ENCODE data around the gene HNRNPU.

HNRNPU gene

DNA sequence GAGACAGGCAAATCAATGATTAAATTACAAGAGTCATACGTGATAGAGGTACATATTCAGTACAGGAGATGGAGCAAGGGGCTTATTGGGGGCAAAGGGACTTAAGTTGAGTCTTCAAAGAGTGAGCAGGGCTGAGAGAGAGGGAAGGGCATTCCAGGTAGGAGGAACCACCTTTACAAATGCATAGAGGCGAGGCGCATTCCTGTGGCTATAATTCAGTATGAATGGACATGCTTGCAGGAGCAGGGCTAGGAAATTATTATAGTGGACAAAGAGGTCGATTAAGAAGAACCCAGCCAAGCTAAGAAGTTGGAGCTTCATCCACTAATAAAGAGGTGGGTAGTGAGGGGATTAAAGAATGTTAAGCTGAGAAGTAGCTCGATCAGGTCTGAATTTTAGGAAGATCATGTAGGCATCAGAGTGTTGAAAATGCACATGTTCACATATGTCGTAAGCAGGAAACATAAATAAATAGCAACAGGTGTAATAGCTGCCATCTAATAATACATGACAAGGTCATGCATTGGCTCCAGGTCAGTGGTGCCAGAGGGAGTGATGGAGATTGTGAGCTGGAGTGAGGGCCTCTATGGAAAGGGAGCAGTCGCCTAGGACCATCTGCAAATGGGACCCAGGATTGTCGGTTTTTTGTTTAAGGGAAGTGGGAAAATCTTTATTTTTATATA lies 12.0 kb upstream of the HNRNPU start:
- DNase-seq = no peak
- H3K27ac ChIP-seq = no peak overlapping the region
- TF ChIP-seq CTCF (IDR thresholded peaks at IDR 0.05) = no peak
- H3K4me1 ChIP-seq = no peaks in the 10 kb centered on the region
- H3K4me3 ChIP-seq = no peak overlapping the region
- H3K36me3 ChIP-seq = no peaks in the 10 kb centered on the region
- H3K9me3 ChIP-seq = no peaks in the 10 kb centered on the region
- no peaks in the 10 kb centered on the region for H3K27me3 ChIP-seq
- intact Hi-C loops (cut with DNase I; ENCODE audit: low total_unique reads) = loop anchor here (10.0 kb wide), 1 partner anchor 278 kb away; the partner anchor contains the start of gene KIF26B

DNA sequence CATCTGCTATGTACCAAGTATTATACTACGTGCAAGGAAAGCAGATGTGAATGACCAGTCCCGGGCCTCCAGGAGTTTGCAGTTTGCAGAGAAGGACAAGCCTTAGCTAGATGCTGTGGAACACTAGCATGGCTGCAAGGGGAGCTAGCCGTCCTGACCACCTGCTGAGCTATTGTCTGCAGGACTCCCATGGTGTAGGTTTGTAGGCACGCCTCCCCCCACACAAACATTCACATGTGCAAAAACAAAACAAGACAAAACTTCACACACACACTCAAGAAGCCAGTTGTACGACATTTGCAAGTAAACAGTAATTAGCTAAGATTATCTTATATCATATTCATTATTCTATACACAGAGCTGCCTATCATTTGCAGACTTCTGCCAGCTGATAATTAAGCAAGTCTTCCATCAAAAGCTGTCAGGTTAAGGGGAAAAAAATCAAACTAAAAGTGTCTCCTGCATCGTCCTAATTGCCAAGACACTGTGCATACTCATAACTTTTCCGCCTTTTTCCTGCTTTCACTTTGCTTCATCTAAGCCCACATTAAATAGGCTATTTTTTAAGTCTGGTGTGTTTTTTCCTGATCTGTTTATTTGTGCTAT lies 10.7 kb upstream of the HNRNPU start:
- Histone ChIP-seq H3K36me3 (no peaks in the 10 kb centered on the region), H3K27ac (no peak overlapping the region), H3K9me3 (no peaks in the 10 kb centered on the region), H3K27me3 (no peaks in the 10 kb centered on the region), H3K4me1 (no peaks in the 10 kb centered on the region), H3K4me3 (no peak overlapping the region)
- no peak for DNase-seq
- TF ChIP-seq CTCF (IDR thresholded peaks at IDR 0.05) = no peak
- intact Hi-C loops (cut with DNase I; ENCODE audit: low total_unique reads) = loop anchor here (10.0 kb wide), 1 partner anchor 280 kb away; the partner anchor contains the start of gene KIF26B

GRCh38 chr1:244869950-244870349 lies 5.6 kb upstream of the HNRNPU start:
- Histone ChIP-seq H3K4me3 (no peak overlapping the region), H3K9me3 (no peaks in the 10 kb centered on the region), H3K36me3 (no peaks in the 10 kb centered on the region), H3K27ac (no peak overlapping the region), H3K4me1 (peaks cover 0 to 11% (median 0%) of the 10 kb centered on the region in 4 donors), H3K27me3 (no peaks in the 10 kb centered on the region)
- intact Hi-C loops (cut with DNase I; ENCODE audit: low total_unique reads) = loop anchor here (5.0 to 10.0 kb wide), 3 partner anchors 215 to 285 kb away; partner anchors contain the start of genes DESI2 and KIF26B
- DNase-seq = no peak
- no peak for TF ChIP-seq CTCF (IDR thresholded peaks at IDR 0.05)

DNA sequence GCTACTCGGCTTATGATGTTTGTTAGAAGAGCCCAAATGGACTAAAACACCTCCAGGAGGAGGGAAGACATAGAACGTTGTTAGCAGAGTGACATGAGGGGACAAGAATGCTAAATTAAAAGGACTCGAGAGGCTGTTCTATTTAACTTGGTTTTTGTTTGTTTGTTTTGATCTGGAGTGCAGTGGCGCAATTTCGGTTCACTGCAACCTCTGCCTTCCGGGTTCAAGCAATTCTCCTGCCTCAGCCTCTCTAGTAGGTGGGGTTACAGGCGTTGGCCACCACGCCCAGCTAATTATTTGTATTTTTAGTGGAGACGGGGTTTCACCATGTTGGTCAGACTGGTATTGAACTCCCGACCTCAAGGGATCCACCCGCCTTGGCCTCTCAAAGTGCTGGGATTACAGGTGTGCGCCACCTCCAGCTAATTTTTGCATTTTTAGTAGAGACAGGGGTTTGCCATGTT lies 5.1 kb upstream of the HNRNPU start:
- H3K36me3 ChIP-seq = no peaks in the 10 kb centered on the region
- TF ChIP-seq CTCF (IDR thresholded peaks at IDR 0.05) = no peak
- DNase-seq = no peak
- no peak overlapping the region for H3K27ac ChIP-seq
- intact Hi-C loops (cut with DNase I; ENCODE audit: low total_unique reads) = loop anchor here (5.0 to 10.0 kb wide), 2 partner anchors 215 to 267 kb away; partner anchors contain the start of gene DESI2
- no peak overlapping the region for H3K4me3 ChIP-seq
- H3K27me3 ChIP-seq = no peaks in the 10 kb centered on the region
- H3K9me3 ChIP-seq = no peaks in the 10 kb centered on the region
- peaks cover 0 to 11% (median 0%) of the 10 kb centered on the region in 4 donors for H3K4me1 ChIP-seq

DNA sequence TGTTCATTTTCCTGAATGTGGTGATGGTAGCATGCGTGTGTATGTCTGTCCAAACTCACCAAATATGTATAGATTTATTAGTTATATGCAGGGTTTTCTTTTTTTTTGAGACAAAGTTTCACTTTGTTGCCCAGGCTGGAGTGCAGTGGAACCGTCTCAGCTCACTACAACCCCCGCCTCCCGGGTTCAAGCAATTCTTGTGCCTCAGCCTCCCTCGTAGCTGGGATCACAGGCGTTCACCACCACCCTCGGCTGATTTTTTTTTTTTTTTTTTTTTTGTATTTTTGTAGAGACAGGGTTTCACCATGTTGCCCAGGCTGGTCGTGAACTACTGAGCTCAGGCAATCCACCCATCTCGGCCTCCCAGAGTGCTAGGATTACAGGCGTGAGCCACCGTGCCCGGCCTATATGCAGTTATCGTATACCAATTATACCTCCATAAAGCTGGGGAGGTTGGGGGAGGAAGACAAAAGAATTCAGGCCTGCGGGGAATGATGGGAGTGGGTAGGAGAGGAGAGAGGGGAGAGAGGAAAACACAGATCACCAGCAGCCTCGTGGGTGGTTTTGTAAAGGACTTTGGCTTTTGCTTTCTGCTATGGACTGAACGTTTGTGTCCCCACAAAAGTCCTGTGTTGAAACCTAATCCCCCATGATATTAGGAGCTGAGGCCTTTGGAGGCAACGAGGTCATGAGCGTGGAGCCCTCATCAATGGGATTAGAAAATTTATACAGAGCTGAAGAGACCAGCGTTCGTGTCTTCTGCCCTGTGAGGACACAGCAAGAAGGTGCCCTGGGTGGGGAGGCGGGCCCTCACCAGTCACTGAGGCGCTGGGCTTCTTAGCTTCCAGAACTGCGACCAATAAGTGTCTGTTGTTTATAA lies 4.4 kb upstream of the HNRNPU start:
- TF ChIP-seq CTCF (IDR thresholded peaks at IDR 0.05) = no peak
- H3K4me3 ChIP-seq = no peak overlapping the region
- H3K27ac ChIP-seq = no peak overlapping the region
- peaks cover 0 to 2% (median 0%) of the 10 kb centered on the region in 3 donors for H3K36me3 ChIP-seq
- no peak for DNase-seq
- peaks cover 0 to 11% (median 0%) of the 10 kb centered on the region in 4 donors for H3K4me1 ChIP-seq
- H3K27me3 ChIP-seq = no peaks in the 10 kb centered on the region
- intact Hi-C loops (cut with DNase I; ENCODE audit: low total_unique reads) = loop anchor here (5.0 to 10.0 kb wide), 2 partner anchors 214 to 266 kb away; partner anchors contain the start of gene DESI2
- no peaks in the 10 kb centered on the region for H3K9me3 ChIP-seq
